ENCODE data around the gene PQBP1.

DNA sequence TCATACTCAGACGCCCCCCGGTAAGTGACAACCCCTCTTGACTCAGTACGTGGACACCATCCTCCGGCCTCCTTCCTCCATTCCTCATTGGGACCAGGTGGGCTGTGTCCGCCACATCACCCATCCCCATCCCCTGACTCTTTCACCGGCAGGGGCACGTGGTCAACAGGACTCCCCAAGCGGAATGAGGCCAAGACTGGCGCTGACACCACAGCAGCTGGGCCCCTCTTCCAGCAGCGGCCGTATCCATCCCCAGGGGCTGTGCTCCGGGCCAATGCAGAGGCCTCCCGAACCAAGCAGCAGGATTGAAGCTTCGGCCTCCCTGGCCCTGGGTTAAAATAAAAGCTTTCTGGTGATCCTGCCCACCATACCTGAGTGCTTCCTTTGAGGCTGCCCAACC, 5.0 kb downstream of the PQBP1 start:
- TF ChIP-seq EZH2 (optimal IDR thresholded peaks at IDR 0.05; ENCODE audit: low read depth, low read length) (no peak), EZH2phosphoT487 (IDR thresholded peaks at IDR 0.05; ENCODE audit: low read length) (no peak)
- TF ChIP-seq, protein P1, sequence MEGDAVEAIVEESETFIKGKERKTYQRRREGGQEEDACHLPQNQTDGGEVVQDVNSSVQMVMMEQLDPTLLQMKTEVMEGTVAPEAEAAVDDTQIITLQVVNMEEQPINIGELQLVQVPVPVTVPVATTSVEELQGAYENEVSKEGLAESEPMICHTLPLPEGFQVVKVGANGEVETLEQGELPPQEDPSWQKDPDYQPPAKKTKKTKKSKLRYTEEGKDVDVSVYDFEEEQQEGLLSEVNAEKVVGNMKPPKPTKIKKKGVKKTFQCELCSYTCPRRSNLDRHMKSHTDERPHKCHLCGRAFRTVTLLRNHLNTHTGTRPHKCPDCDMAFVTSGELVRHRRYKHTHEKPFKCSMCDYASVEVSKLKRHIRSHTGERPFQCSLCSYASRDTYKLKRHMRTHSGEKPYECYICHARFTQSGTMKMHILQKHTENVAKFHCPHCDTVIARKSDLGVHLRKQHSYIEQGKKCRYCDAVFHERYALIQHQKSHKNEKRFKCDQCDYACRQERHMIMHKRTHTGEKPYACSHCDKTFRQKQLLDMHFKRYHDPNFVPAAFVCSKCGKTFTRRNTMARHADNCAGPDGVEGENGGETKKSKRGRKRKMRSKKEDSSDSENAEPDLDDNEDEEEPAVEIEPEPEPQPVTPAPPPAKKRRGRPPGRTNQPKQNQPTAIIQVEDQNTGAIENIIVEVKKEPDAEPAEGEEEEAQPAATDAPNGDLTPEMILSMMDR (IDR thresholded peaks at IDR 0.05; ENCODE audit: low read length), result no peak
